B cell (primary cell): ENCODE measurements around the gene ZDHHC11.

Source experiments
- EZH2 ChIP-seq: IDR thresholded peaks from 2 replicates; pipeline ENCODE4 v1.6.1; 2012; ENCODE audit warnings: borderline replicate concordance, low read depth, mild to moderate bottlenecking, moderate library complexity, low read length; ENCODE audit not compliant: insufficient read depth, poor library complexity, severe bottlenecking
- TF ChIP-seq, protein P1 (sequence below): fragments of 200-600 bp; IDR thresholded peaks from one replicate; pipeline ENCODE4 v1.8.0; 2022; ENCODE audit warnings: antibody characterized with exemption, mild to moderate bottlenecking

DNA sequence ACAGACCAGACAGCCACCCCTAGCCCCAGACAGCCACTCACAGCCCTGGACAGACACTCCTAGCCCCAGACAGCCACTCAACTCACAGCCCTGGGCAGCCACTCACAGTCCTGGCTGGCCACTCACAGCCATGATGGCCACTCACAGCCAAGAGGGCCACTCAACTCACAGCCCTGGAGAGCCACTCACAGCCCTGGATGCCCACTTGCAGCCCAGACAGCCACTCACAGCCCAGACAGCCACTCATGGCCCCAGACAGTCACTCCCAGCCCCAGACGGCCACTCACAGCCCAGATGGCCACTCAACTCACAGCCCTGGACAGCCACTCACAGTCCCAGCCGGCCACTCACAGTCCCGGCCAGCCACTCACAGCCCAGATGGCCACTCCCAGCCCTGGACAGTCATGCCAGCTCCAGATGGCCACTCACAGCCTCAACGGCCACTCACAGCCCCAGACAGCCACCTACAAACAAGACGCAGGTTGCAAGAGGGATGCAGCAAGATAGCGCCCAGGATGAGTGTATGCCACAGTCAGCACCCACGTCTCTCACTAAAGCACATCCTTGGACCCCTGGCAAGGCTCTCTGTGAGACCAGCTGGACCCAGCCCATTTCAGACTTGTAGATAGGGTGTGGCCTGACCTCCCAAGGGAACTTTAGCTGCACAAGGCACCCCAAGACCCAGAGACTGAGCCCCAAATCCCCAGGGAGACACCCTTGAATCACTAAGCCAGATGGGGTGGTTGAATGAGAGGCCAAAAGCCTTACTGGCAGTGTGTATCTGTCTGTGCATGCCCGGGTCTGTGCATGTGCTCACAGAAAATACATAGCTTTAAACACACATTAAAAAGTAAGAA lies 88.7 kb downstream of the ZDHHC11 start:
- TF ChIP-seq, protein P1, sequence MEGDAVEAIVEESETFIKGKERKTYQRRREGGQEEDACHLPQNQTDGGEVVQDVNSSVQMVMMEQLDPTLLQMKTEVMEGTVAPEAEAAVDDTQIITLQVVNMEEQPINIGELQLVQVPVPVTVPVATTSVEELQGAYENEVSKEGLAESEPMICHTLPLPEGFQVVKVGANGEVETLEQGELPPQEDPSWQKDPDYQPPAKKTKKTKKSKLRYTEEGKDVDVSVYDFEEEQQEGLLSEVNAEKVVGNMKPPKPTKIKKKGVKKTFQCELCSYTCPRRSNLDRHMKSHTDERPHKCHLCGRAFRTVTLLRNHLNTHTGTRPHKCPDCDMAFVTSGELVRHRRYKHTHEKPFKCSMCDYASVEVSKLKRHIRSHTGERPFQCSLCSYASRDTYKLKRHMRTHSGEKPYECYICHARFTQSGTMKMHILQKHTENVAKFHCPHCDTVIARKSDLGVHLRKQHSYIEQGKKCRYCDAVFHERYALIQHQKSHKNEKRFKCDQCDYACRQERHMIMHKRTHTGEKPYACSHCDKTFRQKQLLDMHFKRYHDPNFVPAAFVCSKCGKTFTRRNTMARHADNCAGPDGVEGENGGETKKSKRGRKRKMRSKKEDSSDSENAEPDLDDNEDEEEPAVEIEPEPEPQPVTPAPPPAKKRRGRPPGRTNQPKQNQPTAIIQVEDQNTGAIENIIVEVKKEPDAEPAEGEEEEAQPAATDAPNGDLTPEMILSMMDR, result no peak
- no peak for TF ChIP-seq EZH2
